ENCODE results near the gene ISM1.

Gene ISM1

GRCh38 chr20:13219327-13220193 lies 1.5 kb upstream of the ISM1 start:
- no peak; the same call in 2 of the 3 replicates for ATAC-seq

GRCh38 chr20:13220194-13220903 lies 725 bp upstream of the ISM1 start:
- ATAC-seq, result peak; percentile 61
- TF ChIP-seq PATZ1 (CRISPR knock-in tag; IDR thresholded peaks at IDR 0.05; ENCODE audit: borderline replicate concordance), result no peak
- no peak for TF ChIP-seq TOX (CRISPR knock-in tag; IDR thresholded peaks at IDR 0.05; ENCODE audit: borderline replicate concordance)
- no peak for TF ChIP-seq CREB5 (CRISPR knock-in tag; IDR thresholded peaks at IDR 0.05; ENCODE audit: low read depth)
- no peak for TF ChIP-seq GLIS3 (CRISPR knock-in tag; IDR thresholded peaks at IDR 0.05)
- TF ChIP-seq ESRRG (CRISPR knock-in tag; IDR thresholded peaks at IDR 0.05), result no peak
- TF ChIP-seq RARB (CRISPR knock-in tag; IDR thresholded peaks at IDR 0.05), result no peak
- no peak for TF ChIP-seq ZNF8 (CRISPR knock-in tag; IDR thresholded peaks at IDR 0.05)
- no peak for TF ChIP-seq BACH2 (CRISPR knock-in tag; IDR thresholded peaks at IDR 0.05; ENCODE audit: borderline replicate concordance)
- no peak for TF ChIP-seq TSHZ2 (CRISPR knock-in tag; IDR thresholded peaks at IDR 0.05)
- TF ChIP-seq ZFP3 (CRISPR knock-in tag; IDR thresholded peaks at IDR 0.05), result no peak
- TF ChIP-seq PPARA (CRISPR knock-in tag; IDR thresholded peaks at IDR 0.05; ENCODE audit: borderline replicate concordance), result no peak

More at GRCh38 chr20:13219327-13220193, 1.5 kb upstream of the ISM1 start:
- TF ChIP-seq ZFP30 (CRISPR knock-in tag; IDR thresholded peaks at IDR 0.05), result no peak
- no peak for TF ChIP-seq ESRRG (CRISPR knock-in tag; IDR thresholded peaks at IDR 0.05)
- TF ChIP-seq PPARA (CRISPR knock-in tag; IDR thresholded peaks at IDR 0.05; ENCODE audit: borderline replicate concordance), result no peak
- no peak for TF ChIP-seq BACH2 (CRISPR knock-in tag; IDR thresholded peaks at IDR 0.05; ENCODE audit: borderline replicate concordance)
- no peak for TF ChIP-seq GLIS3 (CRISPR knock-in tag; IDR thresholded peaks at IDR 0.05)
- no peak for TF ChIP-seq PATZ1 (CRISPR knock-in tag; IDR thresholded peaks at IDR 0.05; ENCODE audit: borderline replicate concordance)
- no peak for TF ChIP-seq POU6F1 (CRISPR knock-in tag; IDR thresholded peaks at IDR 0.05; ENCODE audit: borderline replicate concordance, low read depth)
- TF ChIP-seq CREB5 (CRISPR knock-in tag; IDR thresholded peaks at IDR 0.05; ENCODE audit: low read depth), result no peak
- TF ChIP-seq TOX (CRISPR knock-in tag; IDR thresholded peaks at IDR 0.05; ENCODE audit: borderline replicate concordance), result no peak
- no peak for TF ChIP-seq RARB (CRISPR knock-in tag; IDR thresholded peaks at IDR 0.05)

- TF ChIP-seq GLIS3 (CRISPR knock-in tag; IDR thresholded peaks at IDR 0.05), result no peak
- TF ChIP-seq TSHZ2 (CRISPR knock-in tag; IDR thresholded peaks at IDR 0.05), result no peak
- ATAC-seq, result no peak
These were observed 219 bp downstream of the ISM1 start for GRCh38 chr20:13221313-13221672.
